T-helper 1 cell treated with Interleukin-12 subunit alpha and Interleukin-12 subunit beta and Interleukin-4 antibody, amounts not matched to agents 30 μg/mL and 1 μg/mL, for 36 hours (primary cell): ENCODE data around the gene ZFAND3.

ENCODE experiments used
- H3K27ac Mint-ChIP-seq: one replicate; pipeline ENCODE4 v1.8.0; 2021; ENCODE audit warnings: mild to moderate bottlenecking, mixed read lengths
- H3K27me3 Mint-ChIP-seq: one replicate; pipeline ENCODE4 v1.8.0; 2021; ENCODE audit warnings: low read depth, mixed read lengths
- H3K36me3 Mint-ChIP-seq: one replicate; pipeline ENCODE4 v1.8.0; 2021; ENCODE audit warnings: low read depth, mixed read lengths
- H3K4me1 Mint-ChIP-seq: one replicate; pipeline ENCODE4 v1.8.0; 2021; ENCODE audit warnings: low read depth, mixed read lengths
- H3K4me3 Mint-ChIP-seq: one replicate; pipeline ENCODE4 v1.8.0; 2021; ENCODE audit warnings: mild to moderate bottlenecking, moderate library complexity, mixed read lengths
- H3K9me3 Mint-ChIP-seq: one replicate; pipeline ENCODE4 v1.8.0; 2021; ENCODE audit warnings: mixed read lengths

Gene ZFAND3

DNA sequence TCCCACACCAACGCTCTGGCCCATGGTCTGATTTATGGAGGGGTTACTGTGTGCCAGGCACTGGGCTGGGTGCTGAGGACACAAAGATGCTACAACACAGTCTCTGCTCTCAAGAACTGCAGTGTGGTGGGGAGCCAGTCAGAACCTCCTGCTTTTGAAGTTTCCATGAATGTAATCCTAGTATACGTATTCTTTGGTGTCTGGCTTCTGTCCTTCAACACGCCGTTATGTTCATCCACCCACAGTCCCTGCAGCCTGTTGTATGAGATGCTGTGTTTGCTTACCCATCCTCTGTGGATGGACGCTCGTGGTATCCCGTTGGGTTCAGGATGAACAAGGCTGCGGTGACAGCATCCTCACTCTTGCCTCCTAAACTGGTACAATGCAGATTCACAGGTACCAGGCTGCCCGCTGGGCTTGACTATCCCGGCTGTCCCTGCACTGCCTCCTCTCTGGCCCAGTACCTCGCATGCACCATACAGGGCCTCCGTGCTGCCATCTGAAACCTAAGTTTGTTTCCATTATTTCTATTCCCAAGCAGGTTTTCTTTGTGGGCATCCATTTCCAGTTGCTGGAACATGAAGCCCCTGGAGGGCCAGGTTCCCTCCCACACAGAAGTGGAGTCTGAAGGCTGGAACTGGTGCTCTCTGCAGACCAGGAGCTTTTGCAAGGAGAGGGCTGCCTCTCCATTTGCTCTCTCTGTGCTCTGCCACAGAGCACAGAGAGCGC, 364.5 kb downstream of the ZFAND3 start:
- Mint-ChIP-seq H3K4me1 (no peaks in the 10 kb centered on the region), H3K27me3 (no peaks in the 10 kb centered on the region), H3K4me3 (no peak overlapping the region), H3K27ac (no peak overlapping the region), H3K36me3 (no peaks in the 10 kb centered on the region), H3K9me3 (no peaks in the 10 kb centered on the region)

DNA sequence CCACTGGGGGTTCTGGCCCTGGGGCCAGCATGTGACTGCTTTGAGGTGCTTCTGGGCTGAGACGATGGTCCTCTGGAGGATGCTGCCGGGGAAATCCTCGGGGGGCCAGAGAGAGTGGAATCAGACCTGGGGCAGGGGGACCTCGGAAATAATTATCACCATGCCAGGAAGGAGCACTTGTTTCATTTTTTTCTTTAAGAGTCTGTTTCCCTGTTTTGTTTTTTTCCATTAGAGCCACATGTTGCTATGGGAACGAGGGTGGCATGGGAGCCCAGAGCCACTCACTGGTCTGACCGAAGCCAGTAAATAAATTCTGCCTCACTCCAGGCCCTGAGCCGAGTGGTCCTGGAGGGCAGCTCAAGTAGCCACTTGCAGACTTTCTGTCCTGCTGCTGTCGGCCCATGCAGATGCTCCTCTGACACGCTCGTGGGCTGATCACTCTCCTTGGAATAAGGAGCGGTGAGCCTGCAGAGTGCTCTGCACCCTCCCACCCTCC, 365.1 kb downstream of the ZFAND3 start:
- H3K27me3 Mint-ChIP-seq: no peaks in the 10 kb centered on the region
- no peak overlapping the region for H3K4me3 Mint-ChIP-seq
- H3K27ac Mint-ChIP-seq: no peak overlapping the region

DNA sequence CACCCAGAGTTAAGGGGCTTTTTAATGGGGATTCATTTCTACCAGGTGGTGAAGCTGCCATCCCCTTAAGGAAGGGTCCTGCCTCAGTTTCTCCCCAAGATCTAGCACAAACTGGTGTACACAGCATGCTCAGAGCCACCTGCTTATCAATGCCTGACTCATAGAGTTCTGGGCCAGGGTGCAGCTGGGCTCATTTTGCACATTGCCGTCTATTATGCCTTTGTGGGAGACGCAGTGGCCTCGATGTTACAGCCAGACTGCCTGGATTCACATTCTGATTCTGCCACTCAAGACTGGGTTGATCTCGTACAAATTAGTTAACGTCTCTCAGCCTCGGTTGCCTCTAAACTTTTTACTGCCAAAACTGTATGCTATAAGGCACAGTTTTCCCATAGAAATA, 365.7 kb downstream of the ZFAND3 start:
- no peaks in the 10 kb centered on the region for H3K36me3 Mint-ChIP-seq
- no peaks in the 10 kb centered on the region for H3K9me3 Mint-ChIP-seq
- H3K4me1 Mint-ChIP-seq: no peaks in the 10 kb centered on the region
- no peaks in the 10 kb centered on the region for H3K27me3 Mint-ChIP-seq
- H3K4me3 Mint-ChIP-seq: no peak overlapping the region
- H3K27ac Mint-ChIP-seq: no peak overlapping the region

More for the DNA sequence above, 365.1 kb downstream of the ZFAND3 start:
- H3K4me1 Mint-ChIP-seq: no peaks in the 10 kb centered on the region
- H3K9me3 Mint-ChIP-seq: no peaks in the 10 kb centered on the region
- H3K36me3 Mint-ChIP-seq: no peaks in the 10 kb centered on the region

DNA sequence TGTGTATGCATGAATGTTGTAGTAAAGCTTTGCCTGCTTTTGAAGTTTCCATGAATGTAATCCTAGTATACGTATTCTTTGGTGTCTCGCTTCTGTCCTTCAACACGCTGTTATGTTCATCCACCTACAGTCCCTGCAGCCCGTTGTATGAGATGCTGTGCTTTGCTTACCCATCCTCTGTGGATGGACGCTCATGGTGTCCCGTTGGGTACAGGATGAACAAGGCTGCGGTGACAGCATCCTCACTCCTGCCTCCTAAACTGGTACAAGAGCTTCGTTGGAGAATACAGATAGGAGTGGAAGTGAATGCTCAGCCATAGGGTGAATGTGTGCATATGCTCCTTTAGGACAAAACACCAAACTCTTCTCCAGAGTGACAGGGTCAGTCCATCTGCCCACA, 366.2 kb downstream of the ZFAND3 start:
- Mint-ChIP-seq H3K36me3 (no peaks in the 10 kb centered on the region), H3K27me3 (no peaks in the 10 kb centered on the region), H3K9me3 (no peaks in the 10 kb centered on the region), H3K4me1 (no peaks in the 10 kb centered on the region), H3K27ac (no peak overlapping the region), H3K4me3 (no peak overlapping the region)

DNA sequence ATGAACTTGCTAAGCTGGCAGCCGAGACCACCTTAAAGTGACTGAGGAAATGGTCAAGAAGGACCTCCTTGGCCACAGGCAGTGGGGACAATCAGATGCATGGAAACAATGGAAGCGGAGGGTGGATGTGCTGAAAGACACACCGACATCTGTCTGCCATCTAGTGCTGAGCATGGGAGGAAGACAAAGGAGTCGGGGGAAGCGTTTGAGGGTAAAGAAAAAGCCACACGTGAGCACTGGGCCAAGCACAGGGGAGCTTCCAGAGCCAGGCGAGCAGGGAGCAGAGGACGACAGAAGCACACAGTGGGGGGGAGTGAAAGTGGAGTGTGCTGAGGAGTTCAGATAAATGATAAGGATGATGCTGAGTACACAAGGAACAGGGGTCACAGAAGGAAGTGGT, 367.8 kb downstream of the ZFAND3 start:
- Mint-ChIP-seq H3K27me3 (no peaks in the 10 kb centered on the region), H3K27ac (no peak overlapping the region), H3K36me3 (no peaks in the 10 kb centered on the region), H3K9me3 (no peaks in the 10 kb centered on the region), H3K4me1 (no peaks in the 10 kb centered on the region), H3K4me3 (no peak overlapping the region)

DNA sequence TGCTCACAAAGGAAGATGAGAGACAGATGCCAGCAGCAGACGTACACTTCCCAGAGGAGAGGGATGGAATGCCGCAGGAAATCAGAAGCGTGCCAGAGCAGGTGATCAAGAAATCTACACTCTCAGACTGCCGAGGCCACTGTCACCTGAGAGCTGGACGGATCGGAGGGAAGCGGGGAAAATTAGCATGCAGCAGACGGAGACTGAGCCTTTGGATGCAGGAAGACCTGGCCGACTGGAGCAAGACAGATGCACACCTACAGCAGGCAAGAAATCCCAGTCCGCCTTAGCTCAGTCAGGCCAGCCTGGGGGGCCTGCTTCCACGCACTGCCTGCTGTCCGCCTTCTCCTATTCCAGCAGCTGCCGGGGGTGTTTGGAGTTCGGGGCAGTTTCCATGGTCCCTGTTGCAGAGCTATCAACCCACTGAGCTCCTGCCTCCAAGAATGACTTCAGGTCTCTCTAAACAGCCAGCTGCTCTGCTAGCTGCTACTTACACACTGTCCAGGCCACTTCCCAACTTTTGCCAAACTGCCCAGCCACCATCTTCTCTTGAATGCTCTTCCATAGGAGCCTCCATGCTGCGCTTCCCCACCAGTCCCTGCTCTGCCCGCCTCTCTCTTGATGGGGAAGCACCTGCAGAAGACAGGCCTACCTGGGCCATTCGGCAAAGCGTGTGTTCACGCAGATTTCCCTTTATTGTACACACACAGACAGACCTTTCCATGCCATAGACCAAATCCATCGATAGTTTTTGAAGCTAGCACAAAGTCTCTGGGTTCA, 368.5 kb downstream of the ZFAND3 start:
- Mint-ChIP-seq H3K36me3 (no peaks in the 10 kb centered on the region), H3K9me3 (no peaks in the 10 kb centered on the region), H3K4me3 (no peak overlapping the region), H3K4me1 (no peaks in the 10 kb centered on the region), H3K27me3 (no peaks in the 10 kb centered on the region), H3K27ac (no peak overlapping the region)

DNA sequence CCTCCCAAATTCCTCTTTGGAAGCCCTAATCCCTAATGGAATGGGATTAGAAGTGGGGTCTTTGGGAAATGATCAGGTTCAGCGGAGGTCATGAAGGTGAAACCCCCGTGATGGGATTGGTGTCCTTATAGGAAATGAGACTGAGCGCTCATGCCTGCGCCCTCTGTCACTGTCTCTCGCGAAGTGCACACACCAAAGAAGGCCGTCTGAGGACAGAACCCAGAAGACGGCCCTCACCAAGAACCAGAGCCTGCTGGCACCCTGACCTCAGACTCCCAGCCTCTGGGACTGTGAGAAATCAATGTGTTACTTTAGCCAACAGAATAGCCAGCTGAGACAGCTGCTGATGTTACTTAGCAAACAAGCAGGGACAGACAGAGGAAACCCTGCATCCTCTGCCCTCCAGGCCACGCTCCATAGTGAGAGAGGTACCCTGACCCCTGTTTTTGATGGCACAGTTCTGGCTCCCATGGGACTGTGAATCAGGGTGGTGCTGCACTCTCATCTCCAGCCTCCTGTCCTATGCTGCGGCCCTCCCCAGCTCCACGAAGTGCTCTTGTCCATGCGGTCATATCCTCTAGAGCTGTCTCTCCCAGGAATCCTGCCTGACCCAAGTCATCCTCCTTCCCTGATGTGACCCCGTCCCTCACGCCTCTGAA, 369.3 kb downstream of the ZFAND3 start:
- no peak overlapping the region for H3K4me3 Mint-ChIP-seq
- H3K27ac Mint-ChIP-seq: no peak overlapping the region
- H3K36me3 Mint-ChIP-seq: no peaks in the 10 kb centered on the region
- H3K27me3 Mint-ChIP-seq: no peaks in the 10 kb centered on the region
- H3K4me1 Mint-ChIP-seq: no peaks in the 10 kb centered on the region
- H3K9me3 Mint-ChIP-seq: no peaks in the 10 kb centered on the region

DNA sequence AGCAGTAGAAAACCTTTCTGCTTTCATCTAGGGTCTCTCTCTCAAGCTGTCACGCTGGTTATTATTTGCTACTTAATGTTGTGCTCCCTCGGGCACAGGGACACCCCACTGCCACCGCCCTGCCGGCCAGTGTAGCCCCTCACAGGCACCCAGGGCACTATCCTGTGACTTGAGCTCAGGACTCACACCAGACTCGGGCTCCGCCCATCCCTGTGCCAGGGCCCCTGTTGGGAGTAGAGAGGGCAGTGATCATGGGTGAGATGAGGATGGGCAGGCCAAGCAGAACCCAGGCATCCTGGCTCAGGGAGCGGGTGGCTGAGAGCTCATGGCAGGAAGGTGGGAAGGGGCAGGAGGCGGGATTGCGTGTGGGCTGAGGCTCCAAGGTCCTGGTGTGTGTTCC, 371.9 kb downstream of the ZFAND3 start:
- H3K4me1 Mint-ChIP-seq: no peaks in the 10 kb centered on the region
- H3K27ac Mint-ChIP-seq: no peak overlapping the region
- no peaks in the 10 kb centered on the region for H3K9me3 Mint-ChIP-seq
- no peaks in the 10 kb centered on the region for H3K27me3 Mint-ChIP-seq
- H3K4me3 Mint-ChIP-seq: no peak overlapping the region
- no peaks in the 10 kb centered on the region for H3K36me3 Mint-ChIP-seq

DNA sequence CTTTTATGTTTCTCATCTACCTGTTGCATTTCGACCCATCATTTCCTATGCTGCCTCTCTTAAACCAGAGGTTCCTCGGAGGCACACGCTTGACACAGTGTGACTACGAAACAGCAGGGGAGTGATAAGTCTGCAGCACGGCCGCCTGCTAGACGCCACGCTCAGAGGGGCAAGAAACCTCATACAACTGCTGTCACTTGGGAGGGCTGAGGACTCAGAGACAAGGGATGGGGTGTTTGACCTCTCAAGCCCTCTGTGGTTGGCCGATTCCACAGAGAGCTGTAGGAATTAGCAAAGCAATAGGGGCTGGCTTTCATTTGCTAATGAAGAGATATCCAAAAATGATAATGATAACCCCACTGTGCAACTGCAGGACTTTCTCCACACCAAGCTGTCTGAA, 372.5 kb downstream of the ZFAND3 start:
- no peak overlapping the region for H3K27ac Mint-ChIP-seq
- no peaks in the 10 kb centered on the region for H3K27me3 Mint-ChIP-seq
- no peak overlapping the region for H3K4me3 Mint-ChIP-seq
- no peaks in the 10 kb centered on the region for H3K4me1 Mint-ChIP-seq
- H3K9me3 Mint-ChIP-seq: no peaks in the 10 kb centered on the region
- H3K36me3 Mint-ChIP-seq: no peaks in the 10 kb centered on the region

DNA sequence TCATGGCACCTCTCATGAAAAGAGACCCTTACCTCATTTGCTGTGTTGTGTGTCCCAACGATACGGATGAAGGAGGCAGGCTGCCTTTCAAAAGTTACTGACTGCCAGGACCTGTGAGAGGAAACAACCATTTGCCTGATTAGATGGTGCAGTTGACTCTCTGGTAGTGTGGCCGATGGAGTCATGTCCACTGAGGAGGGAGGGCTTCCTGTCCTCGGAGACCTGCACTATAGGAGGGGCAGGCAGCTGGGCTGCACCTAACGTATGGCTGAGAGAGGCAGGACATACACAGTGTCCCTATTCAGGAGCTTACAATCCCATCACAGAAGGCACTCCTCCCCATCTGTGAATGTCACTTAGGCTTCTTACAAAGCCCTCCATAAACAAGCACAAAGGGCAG, 373.0 kb downstream of the ZFAND3 start:
- Mint-ChIP-seq H3K27ac (no peak overlapping the region), H3K27me3 (no peaks in the 10 kb centered on the region), H3K9me3 (no peaks in the 10 kb centered on the region), H3K36me3 (no peaks in the 10 kb centered on the region), H3K4me3 (no peak overlapping the region), H3K4me1 (no peaks in the 10 kb centered on the region)

DNA sequence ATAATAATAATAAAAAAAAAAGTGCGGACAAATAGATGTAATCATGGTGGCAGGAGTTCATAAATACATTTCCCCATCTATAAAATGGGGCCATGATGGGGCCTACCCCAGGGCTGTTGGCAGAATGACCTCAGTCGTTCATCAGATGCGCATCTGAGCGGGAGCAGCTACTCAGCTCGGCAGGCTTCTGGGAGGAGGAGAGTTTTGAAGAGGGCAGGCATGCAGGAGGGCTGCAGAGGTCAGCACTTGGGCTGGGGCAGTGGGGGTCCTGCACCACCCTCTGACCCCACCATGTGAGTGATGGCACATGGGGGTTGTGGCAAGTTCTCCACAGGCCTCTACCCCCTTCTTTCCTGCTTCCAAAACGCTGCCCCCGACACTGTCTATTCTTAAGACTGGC, 373.5 kb downstream of the ZFAND3 start:
- H3K4me3 Mint-ChIP-seq: no peak overlapping the region
- H3K27me3 Mint-ChIP-seq: no peaks in the 10 kb centered on the region
- H3K9me3 Mint-ChIP-seq: no peaks in the 10 kb centered on the region
- no peaks in the 10 kb centered on the region for H3K36me3 Mint-ChIP-seq
- H3K4me1 Mint-ChIP-seq: no peaks in the 10 kb centered on the region
- H3K27ac Mint-ChIP-seq: no peak overlapping the region

DNA sequence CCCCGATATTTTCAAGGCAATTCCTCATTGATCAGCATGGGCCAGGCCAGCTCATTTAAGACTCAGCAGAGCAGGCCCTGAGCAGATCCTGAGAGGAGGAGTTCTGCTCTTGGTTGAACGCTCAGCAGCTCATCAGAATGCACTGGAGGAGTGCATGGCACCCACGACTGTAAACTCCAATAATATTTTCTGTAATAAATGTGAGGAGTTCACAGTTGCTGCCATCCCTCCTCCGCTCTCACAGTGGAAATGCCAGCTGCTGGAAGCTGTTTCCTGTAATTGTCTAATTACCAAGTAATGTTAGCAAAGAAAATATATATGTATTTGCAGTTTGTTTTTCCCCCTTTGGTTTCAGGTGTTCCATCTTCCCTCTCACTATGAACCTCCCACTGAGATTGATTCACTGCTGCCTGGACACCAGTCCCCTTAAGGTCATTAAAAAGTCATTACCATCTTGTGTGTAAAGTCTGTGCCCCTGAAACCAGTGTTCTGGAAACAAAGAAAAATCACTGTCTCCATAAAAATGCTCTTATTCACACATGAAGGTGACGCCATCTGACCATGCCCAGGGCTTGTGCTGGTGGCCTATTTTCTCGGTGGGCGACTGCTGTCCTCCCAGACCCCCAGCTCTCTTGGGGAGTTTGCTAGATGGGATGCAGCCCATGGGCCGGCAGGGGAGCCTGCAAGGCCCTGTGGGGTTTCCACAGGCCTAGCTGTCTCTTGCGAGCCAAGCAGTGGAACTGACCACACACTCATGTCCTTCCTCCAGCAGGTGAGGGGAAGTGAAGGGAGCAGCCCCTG, 374.2 kb downstream of the ZFAND3 start:
- no peak overlapping the region for H3K27ac Mint-ChIP-seq
- no peaks in the 10 kb centered on the region for H3K27me3 Mint-ChIP-seq
- H3K36me3 Mint-ChIP-seq: no peaks in the 10 kb centered on the region
- no peaks in the 10 kb centered on the region for H3K4me1 Mint-ChIP-seq
- no peaks in the 10 kb centered on the region for H3K9me3 Mint-ChIP-seq
- no peak overlapping the region for H3K4me3 Mint-ChIP-seq

DNA sequence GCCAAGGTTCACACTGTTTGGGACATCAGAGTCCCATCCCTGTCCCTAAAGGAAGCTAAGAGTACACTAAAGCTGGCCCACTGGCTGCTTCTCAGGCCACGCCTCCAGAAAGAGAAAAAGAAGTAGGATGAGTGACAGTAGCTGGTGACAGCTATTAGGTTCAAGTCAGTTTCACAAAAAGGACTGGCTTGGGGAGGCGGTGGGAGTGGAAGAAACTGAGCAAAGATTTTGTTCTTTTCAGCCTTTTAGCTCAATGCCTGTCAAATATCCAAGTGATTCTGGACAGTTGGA, 374.7 kb downstream of the ZFAND3 start:
- no peak overlapping the region for H3K27ac Mint-ChIP-seq
- H3K4me1 Mint-ChIP-seq: no peaks in the 10 kb centered on the region
- H3K4me3 Mint-ChIP-seq: no peak overlapping the region
- H3K9me3 Mint-ChIP-seq: no peaks in the 10 kb centered on the region
- H3K36me3 Mint-ChIP-seq: no peaks in the 10 kb centered on the region
- no peaks in the 10 kb centered on the region for H3K27me3 Mint-ChIP-seq

DNA sequence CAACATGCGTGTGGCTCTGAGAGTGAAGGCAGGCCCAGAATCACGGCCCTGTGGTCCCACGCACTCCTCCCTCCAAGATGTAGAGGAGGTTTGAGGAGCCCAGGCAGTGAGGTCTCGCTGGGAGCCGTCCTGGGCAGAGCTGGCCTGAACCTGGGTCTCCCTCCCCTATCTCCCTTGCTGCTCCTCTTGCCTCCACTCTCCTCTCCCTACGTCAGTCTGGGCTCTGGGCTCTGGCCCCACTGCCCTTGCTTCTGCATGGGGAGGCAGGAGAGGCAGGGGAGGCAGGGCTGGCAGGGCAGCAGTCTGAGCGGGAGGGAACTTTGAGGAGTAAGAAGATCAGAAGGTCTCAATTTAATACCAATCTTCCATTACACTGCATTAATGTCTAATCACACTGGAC, 375.1 kb downstream of the ZFAND3 start:
- no peak overlapping the region for H3K4me3 Mint-ChIP-seq
- H3K4me1 Mint-ChIP-seq: no peaks in the 10 kb centered on the region

More for the DNA sequence above, 375.1 kb downstream of the ZFAND3 start:
- no peaks in the 10 kb centered on the region for H3K9me3 Mint-ChIP-seq
- no peak overlapping the region for H3K27ac Mint-ChIP-seq
- no peaks in the 10 kb centered on the region for H3K36me3 Mint-ChIP-seq
- H3K27me3 Mint-ChIP-seq: no peaks in the 10 kb centered on the region
